H1 (cell line): ENCODE measurements around the gene ATP5F1C. TPM values are rescaled to one million over a fixed set of nuclear protein-coding genes. Genes with fewer than 3 reads are reported as not detected.
A peak's percentile ranks its signal among the peaks of the same experiment; 100 is the strongest.

Source experiments
- CTCF ChIA-PET: fragments of 300-600 bp; sonication (Branson Sonifier 250); formaldehyde crosslinking; loops from one replicate; lab custom pipeline; 2021; ENCODE audit not compliant: partially characterized antibody; lab: Charles Lee
- POLR2A ChIA-PET: fragments of 300-600 bp; sonication (Branson Sonifier 250); formaldehyde crosslinking; loops from one replicate; lab custom pipeline; 2021; ENCODE audit warnings: inconsistent platforms; ENCODE audit not compliant: partially characterized antibody; lab: Charles Lee
- DNase-seq, 2 experiments: peaks; one replicate each; pipeline versions ENCODE4 v3.0.0 to v3.0.0-alpha.2; 2010 to 2022; ENCODE audit warnings: low spot score in 2 of 2, low read depth in 1 of 2, mixed read lengths in 1 of 2
- FAIRE-seq: peaks from 2 replicates; lab custom pipeline; 2011; peaks lifted over from hg19 to GRCh38; lab: Jason Lieb, UNC
- H2AFZ ChIP-seq: 2 replicates; pipeline ENCODE4 v1.8.1; 2012; ENCODE audit warnings: low read length, inconsistent platforms
- H2AK5ac ChIP-seq: 2 replicates; pipeline ENCODE4 v1.6.1; 2013; ENCODE audit warnings: low read depth, low read length
- H2BK120ac ChIP-seq: replicated peaks from 2 replicates; pipeline ENCODE3; 2013; ENCODE audit warnings: low read depth, low read length, inconsistent platforms
- H2BK12ac ChIP-seq: 2 replicates; pipeline ENCODE4 v1.6.1; 2013; ENCODE audit warnings: low read depth, low read length
- H2BK15ac ChIP-seq: 2 replicates; pipeline ENCODE4 v1.6.1; 2013; ENCODE audit warnings: low read length
- H2BK20ac ChIP-seq: 2 replicates; pipeline ENCODE4 v1.6.1; 2013; ENCODE audit warnings: low read length
- H2BK5ac ChIP-seq: 2 replicates; pipeline ENCODE4 v1.6.1; 2013; ENCODE audit warnings: low read depth, low read length
- H3K14ac ChIP-seq: 2 replicates; pipeline ENCODE4 v1.6.1; 2013; ENCODE audit warnings: inconsistent platforms; ENCODE audit not compliant: insufficient read length
- H3K18ac ChIP-seq: 2 replicates; pipeline ENCODE4 v1.6.1; 2013; ENCODE audit warnings: low read length; ENCODE audit errors: extremely low read depth
- H3K23ac ChIP-seq: 2 replicates; pipeline ENCODE4 v1.6.1; 2013; ENCODE audit warnings: inconsistent platforms; ENCODE audit not compliant: insufficient read length
- H3K23me2 ChIP-seq: 2 replicates; pipeline ENCODE4 v1.6.1; 2013; ENCODE audit warnings: low read depth, low read length
- H3K27ac ChIP-seq: 2 replicates; pipeline ENCODE4 v1.6.1; 2011; ENCODE audit warnings: low read depth, low read length, inconsistent platforms
- H3K27me3 ChIP-seq, 4 experiments: replicated peaks in 1 of 4; 1 replicate in 1 of 4; 2 replicates in 3 of 4; pipeline versions ENCODE4 v1.6.1 to v1.8.1; 2011 to 2013; ENCODE audit warnings: low read length in 3 of 4, mild to moderate bottlenecking in 3 of 4, inconsistent platforms in 2 of 4, mixed read lengths in 2 of 4, moderate library complexity in 1 of 4; ENCODE audit not compliant: control insufficient read depth in 3 of 4, insufficient read depth in 3 of 4; ENCODE audit errors: extremely low read depth in 1 of 4
- H3K36me3 ChIP-seq, 4 experiments: 2 replicates each; pipeline versions ENCODE4 v1.6.1 to v1.8.1; 2011 to 2013; ENCODE audit warnings: mild to moderate bottlenecking in 4 of 4, low read length in 3 of 4, moderate library complexity in 2 of 4, control low read depth in 1 of 4, inconsistent platforms in 1 of 4; ENCODE audit not compliant: insufficient read depth in 4 of 4, control insufficient read depth in 2 of 4
- H3K4ac ChIP-seq: replicated peaks from 2 replicates; pipeline ENCODE3; 2013; ENCODE audit warnings: low read length, low read depth, mixed read lengths, inconsistent platforms; ENCODE audit not compliant: insufficient read length
- H3K4me1 ChIP-seq, 4 experiments: replicated peaks in 1 of 4; 1 replicate in 1 of 4; 2 replicates in 3 of 4; pipeline versions ENCODE4 v1.6.1 to v1.8.1; 2011 to 2013; ENCODE audit warnings: low read length in 3 of 4, inconsistent platforms in 2 of 4, mixed read lengths in 1 of 4; ENCODE audit not compliant: insufficient read depth in 4 of 4, control insufficient read depth in 3 of 4
- H3K4me2 ChIP-seq, 2 experiments: 2 replicates each; pipeline versions ENCODE4 v1.6.1 to v1.8.1; 2011 to 2013; ENCODE audit warnings: low read depth in 2 of 2, low read length in 2 of 2, control low read depth in 1 of 2, inconsistent platforms in 1 of 2, mild to moderate bottlenecking in 1 of 2; ENCODE audit not compliant: insufficient read depth in 1 of 2
- H3K4me3 ChIP-seq, 4 experiments: fragments of 200-600, 300-600 bp in 1 of 4; sonication (generic), shearing (Covaris generic), sonication (Bioruptor Twin) in 1 of 4; 2 replicates each; pipeline versions ENCODE4 v1.5.1 to v1.8.1; 2011 to 2016; ENCODE audit warnings: low read length in 4 of 4, low read depth in 3 of 4, control low read depth in 2 of 4, inconsistent platforms in 2 of 4, mild to moderate bottlenecking in 2 of 4, mixed read lengths in 1 of 4, moderate library complexity in 1 of 4; ENCODE audit not compliant: insufficient read depth in 2 of 4; ENCODE audit errors: extremely low read depth in 1 of 4
- H3K56ac ChIP-seq: replicated peaks from 2 replicates; pipeline ENCODE3; 2013; ENCODE audit warnings: low read depth, mild to moderate bottlenecking, mixed read lengths, low read length, inconsistent platforms; ENCODE audit not compliant: insufficient read length
- H3K79me1 ChIP-seq: 2 replicates; pipeline ENCODE4 v1.6.1; 2013; ENCODE audit warnings: low read depth, low read length, control low read depth
- H3K79me2 ChIP-seq, 2 experiments: 2 replicates each; pipeline versions ENCODE4 v1.6.1 to v1.8.1; 2012 to 2013; ENCODE audit warnings: low read length in 2 of 2, mild to moderate bottlenecking in 2 of 2, inconsistent platforms in 1 of 2; ENCODE audit not compliant: insufficient read depth in 2 of 2, control insufficient read depth in 1 of 2
- H3K9ac ChIP-seq, 4 experiments: replicated peaks in 1 of 4; 1 replicate in 1 of 4; 2 replicates in 3 of 4; pipeline versions ENCODE4 v1.6.1 to v1.8.1; 2011 to 2013; ENCODE audit warnings: low read depth in 3 of 4, low read length in 3 of 4, control low read depth in 2 of 4, mild to moderate bottlenecking in 2 of 4, moderate library complexity in 2 of 4, inconsistent platforms in 1 of 4; ENCODE audit errors: extremely low read depth in 1 of 4
- H3K9me3 ChIP-seq, 2 experiments: 2 replicates each; pipeline versions ENCODE4 v1.6.1 to v1.8.1; 2012 to 2013; ENCODE audit warnings: mild to moderate bottlenecking in 2 of 2, moderate library complexity in 2 of 2, control low read depth in 1 of 2, inconsistent platforms in 1 of 2, low read depth in 1 of 2, low read length in 1 of 2, mixed read lengths in 1 of 2; ENCODE audit not compliant: insufficient read depth in 2 of 2
- H4K20me1 ChIP-seq, 2 experiments: replicated peaks in 1 of 2; 2 replicates each; pipeline versions ENCODE3 to v1.8.1; 2011 to 2013; ENCODE audit warnings: inconsistent platforms in 2 of 2, low read length in 2 of 2, mild to moderate bottlenecking in 1 of 2; ENCODE audit not compliant: insufficient read depth in 2 of 2, control insufficient read depth in 1 of 2
- H4K5ac ChIP-seq: 2 replicates; pipeline ENCODE4 v1.6.1; 2013; ENCODE audit warnings: low read length, low read depth, mixed read lengths, inconsistent platforms; ENCODE audit not compliant: insufficient read length
- H4K8ac ChIP-seq: 2 replicates; pipeline ENCODE4 v1.8.0; 2013; ENCODE audit warnings: mild to moderate bottlenecking, moderate library complexity, low read length, inconsistent platforms; ENCODE audit not compliant: insufficient read depth; ENCODE audit errors: extremely low read depth
- H4K91ac ChIP-seq: replicated peaks from 2 replicates; pipeline ENCODE3; 2013; ENCODE audit warnings: low read length, mixed read lengths, inconsistent platforms; ENCODE audit not compliant: insufficient read length
- BACH1 ChIP-seq: IDR thresholded peaks from 2 replicates; pipeline ENCODE4 v1.6.1; 2012; ENCODE audit warnings: low read length, improper control_type of control experiment
- CBX8 ChIP-seq: fragments of 300-800, 300-1000 bp; sonication (generic); IDR thresholded peaks from 2 replicates; pipeline ENCODE4 v1.7.1; 2016; ENCODE audit warnings: low read depth, low read length, borderline replicate concordance
- EGR1 ChIP-seq: IDR thresholded peaks from 2 replicates; pipeline ENCODE4 v1.6.1; 2011; ENCODE audit warnings: low read depth, low read length, borderline replicate concordance
- GTF2F1 ChIP-seq: IDR thresholded peaks from 2 replicates; pipeline ENCODE4 v1.6.1; 2012; ENCODE audit warnings: low read depth, low read length, improper control_type of control experiment, borderline replicate concordance
- JUND ChIP-seq: IDR thresholded peaks from 2 replicates; pipeline ENCODE4 v1.6.1; 2011; ENCODE audit warnings: mild to moderate bottlenecking, improper control_type of control experiment, low read length
- NANOG ChIP-seq: IDR thresholded peaks from 2 replicates; pipeline ENCODE4 v1.6.1; 2011; ENCODE audit warnings: low read length, low read depth, mild to moderate bottlenecking, inconsistent platforms; ENCODE audit not compliant: insufficient read depth, poor library complexity, severe bottlenecking
- SIN3A ChIP-seq, 2 experiments: IDR thresholded peaks in 1 of 2; conservative IDR thresholded peaks in 1 of 2; 2 replicates each; pipeline ENCODE4 v1.6.1; 2011 to 2012; ENCODE audit warnings: low read length in 2 of 2, improper control_type of control experiment in 1 of 2, low read depth in 1 of 2, mild to moderate bottlenecking in 1 of 2
- SIX5 ChIP-seq: IDR thresholded peaks from 2 replicates; pipeline ENCODE4 v1.6.1; 2011; ENCODE audit warnings: mild to moderate bottlenecking, low read depth, low read length
- SUZ12 ChIP-seq: fragments of 200-600 bp; sonication (generic); IDR thresholded peaks from 2 replicates; pipeline ENCODE4 v1.6.1; 2012; ENCODE audit warnings: mild to moderate bottlenecking, inconsistent platforms, low read length, moderate library complexity, mixed read lengths
- TBP ChIP-seq: IDR thresholded peaks from 2 replicates; pipeline ENCODE4 v1.6.1; 2011; ENCODE audit warnings: low read depth, low read length, improper control_type of control experiment
- ZNF274 ChIP-seq: IDR thresholded peaks from 2 replicates; pipeline ENCODE4 v1.7.0; 2012; ENCODE audit warnings: low read length, borderline replicate concordance; ENCODE audit errors: extremely low read depth
- WGBS, 2 experiments: shearing (Covaris generic) in 1 of 2; methylation state at CpG; one replicate each; pipeline versions ENCODE4 v1.1.6 to v1.1.7; 2013 to 2015; ENCODE audit warnings: low lambda C conversion rate in 2 of 2, mixed read lengths in 2 of 2, inconsistent platforms in 1 of 2, low coverage in 1 of 2, missing lambda C conversion rate in 1 of 2; ENCODE audit not compliant: insufficient replicate concordance in 2 of 2, insufficient coverage in 1 of 2, insufficient read length in 1 of 2; ENCODE audit errors: extremely low coverage in 1 of 2, missing lambda C conversion rate in 1 of 2; 5-methylcytosine and 5-hydroxymethylcytosine counted together
- polyA plus RNA-seq, 7 experiments: library from polyadenylated mRNA; depleted of rRNA in 3 of 7; stranded (reverse) in 5 of 7; unstranded in 2 of 7; fragments of >200 nt in 5 of 7; fragments of 200-250 nt in 2 of 7; gene quantifications; 1 replicate in 5 of 7; 2 replicates in 1 of 7; 4 replicates in 1 of 7; pipeline versions ENCODE4 v1.2.1 to v1.2.3, GENCODE V29; 2011 to 2013; ENCODE audit warnings: missing spikeins in 2 of 7, mixed read lengths in 2 of 7
- total RNA-seq: library from RNA; stranded (reverse); fragmentation: NEBNext Ultra II Directional; extraction: Animal tissue kit (Norgen Biotek cat#: 25700); gene quantifications from 2 replicates; pipeline ENCODE4 v1.2.1, GENCODE V29; 2021

ATP5F1C gene
- total and polyA plus RNA-seq, 2 of the 8 experiments (the other 6 are each of a cell fraction or from before 2014, with no cell fraction given), result 221 to 265 TPM

- no peak within 1 kb of the TSS for H2BK15ac ChIP-seq
- H3K9me3 ChIP-seq, result no peaks in the 10 kb centered on the region; a peak in 1 of 4 replicates
- DNase-seq, result peak; percentile 61 to 96
- peak within 1 kb of the TSS; percentile 1 for H4K91ac ChIP-seq
- H2BK20ac ChIP-seq, result no peak within 1 kb of the TSS
- peak within 1 kb of the TSS; percentile 76; the same call in 1 of the 2 replicates for H3K27ac ChIP-seq
- H3K27me3 ChIP-seq, result no peaks in the 10 kb centered on the region
- H3K18ac ChIP-seq, result peak within 1 kb of the TSS; percentile 83
- H3K79me2 ChIP-seq, result peaks cover 3 to 23% of the 10 kb centered on the region in 2 experiments
- no peaks in the 10 kb centered on the region; a peak in 1 of 8 replicates for H3K36me3 ChIP-seq
- H2AFZ ChIP-seq, result peak within 1 kb of the TSS; percentile 98
- FAIRE-seq, result no peak
- peak within 1 kb of the TSS; percentile 92 to 93 (median 92) for H3K9ac ChIP-seq
- WGBS, 2 experiments, result 1% methylated on average over 72 of the region's 77 CpGs; no CpG with 5 or more reads in 1 of the 2 experiments
- peak within 1 kb of the TSS; percentile 85 to 99 for H3K4me2 ChIP-seq
- H3K79me1 ChIP-seq, result peaks cover 8% of the 10 kb centered on the region
- peak within 1 kb of the TSS; percentile 83 for H2BK5ac ChIP-seq
- peak within 1 kb of the TSS; percentile 74 to 100 (median 100) for H3K4me3 ChIP-seq
- no peak within 1 kb of the TSS for H3K23ac ChIP-seq
- no peak within 1 kb of the TSS for H2BK12ac ChIP-seq
- H3K56ac ChIP-seq, result peak within 1 kb of the TSS; percentile 72
- H2BK120ac ChIP-seq, result no peak within 1 kb of the TSS
- ChIA-PET CTCF (interaction anchor here (0.6 to 0.9 kb wide), 3 partner anchors 9 to 443 kb away, joined by 3 read pairs; no protein-coding TSS in a partner anchor), POLR2A (interaction anchor here (1.0 to 3.5 kb wide), 13 partner anchors 9 to 262 kb away, joined by 3 to 28 read pairs (median 4); partner anchors contain the start of genes ATP5F1C and KIN)
- H2AK5ac ChIP-seq, result no peak within 1 kb of the TSS
- peaks cover 0 to 10% of the 10 kb centered on the region in 2 experiments for H4K20me1 ChIP-seq
- H3K4me1 ChIP-seq, result peaks cover 0 to 7% (median 2%) of the 10 kb centered on the region in 4 experiments; a peak in 3 of 7 replicates
- H3K14ac ChIP-seq, result no peak within 1 kb of the TSS
- no peak within 1 kb of the TSS for H3K4ac ChIP-seq
- H4K5ac ChIP-seq, result peak within 1 kb of the TSS; percentile 45
- peaks cover 16% of the 10 kb centered on the region for H3K23me2 ChIP-seq
- peak within 1 kb of the TSS; percentile 95; the same call in 1 of the 2 replicates for H4K8ac ChIP-seq
- TF ChIP-seq EGR1 (0 out of 2 replicates have a peak, but pooled peaks have one; percentile 17), SIN3A (conservative IDR thresholded peaks at IDR 0.05 in 1 of 2, IDR thresholded peaks at IDR 0.05 in 1 of 2; ENCODE audit: low read depth in 1 of 2, low read length in 2 of 2) (peak; percentile 63 to 92; a peak in 3 of 4 replicates), CBX8 (no peak), TBP (peak; percentile 89), JUND (no peak), BACH1 (0 out of 2 replicates have a peak, but pooled peaks have one; percentile 7), NANOG (no peak), SIX5 (no peak), GTF2F1 (no peak), SUZ12 (no peak), ZNF274 (no peak)
Measured at GRCh38 chr10:7818295-7819120, 30.5 kb downstream of the ATP5F1C start, which contains the start of gene TAF3. Gene TAF3 (plus strand): TSS chr10:7818505. CDS start chr10:7818710, 205 bp downstream.
